ENCODE measurements around the gene GJA4.

DNA sequence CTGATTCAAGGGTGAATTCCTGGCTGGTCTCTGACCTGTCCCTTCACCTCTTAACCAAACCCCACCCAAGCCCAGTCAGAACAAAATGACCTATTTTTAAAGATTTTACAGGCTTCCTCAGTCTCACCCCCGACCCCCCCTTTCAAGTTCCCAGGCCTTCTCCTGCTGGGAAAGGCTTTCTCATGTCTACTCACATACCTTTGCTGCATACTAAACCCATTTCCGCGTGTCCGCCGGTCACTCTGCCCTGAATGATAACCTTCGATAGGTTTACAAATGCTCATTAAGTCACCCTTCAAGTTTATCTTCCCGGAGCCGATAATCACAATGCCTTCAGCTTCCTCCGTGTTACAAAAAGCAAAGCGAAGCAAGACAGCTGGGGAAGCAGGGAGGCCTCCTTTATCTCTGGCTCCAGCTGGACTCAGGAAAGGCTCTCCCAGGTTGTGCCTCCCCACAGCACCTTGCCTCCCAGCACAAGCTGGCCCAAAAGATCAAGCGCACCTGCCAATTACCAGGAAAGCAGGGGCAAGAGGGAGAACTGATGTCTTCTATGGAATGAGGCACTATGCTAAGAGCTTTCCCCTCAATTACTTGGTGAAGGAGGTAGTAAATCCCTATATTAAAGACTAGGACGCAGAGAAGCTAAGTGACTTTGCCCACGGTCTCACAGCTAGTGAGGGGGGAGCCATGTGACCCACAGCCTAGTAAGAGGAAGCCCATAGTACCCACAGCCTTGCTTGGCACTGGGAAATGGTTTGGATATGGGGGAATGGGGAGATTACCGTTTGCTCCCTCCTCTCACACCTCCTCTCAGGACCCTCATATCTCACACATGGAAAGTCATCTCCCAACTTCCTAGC lies 50.8 kb downstream of the GJA4 start:
- no peak for TF ChIP-seq CTCF (IDR thresholded peaks at IDR 0.05)
- no peak for TF ChIP-seq POLR2A (IDR thresholded peaks at IDR 0.05)
